Measurements from ENCODE around the gene CAVIN1. TPM values are rescaled to one million over a fixed set of nuclear protein-coding genes. Genes with fewer than 3 reads are reported as not detected.
"Not testable (repeated sequence)": the region's sequence is repeated elsewhere in the genome, so short reads cannot be mapped to it uniquely, and the experiment has no call there.

The CAVIN1 gene
- total RNA-seq, 1 donor from 2014 or later = 216 TPM

- DNase-seq = no peak
- ATAC-seq = no peak
- intact Hi-C loops (cut with micrococcal nuclease) = no loop called here
Measured at GRCh38 chr17:42363231-42363630, 59.8 kb downstream of the CAVIN1 start.

DNA sequence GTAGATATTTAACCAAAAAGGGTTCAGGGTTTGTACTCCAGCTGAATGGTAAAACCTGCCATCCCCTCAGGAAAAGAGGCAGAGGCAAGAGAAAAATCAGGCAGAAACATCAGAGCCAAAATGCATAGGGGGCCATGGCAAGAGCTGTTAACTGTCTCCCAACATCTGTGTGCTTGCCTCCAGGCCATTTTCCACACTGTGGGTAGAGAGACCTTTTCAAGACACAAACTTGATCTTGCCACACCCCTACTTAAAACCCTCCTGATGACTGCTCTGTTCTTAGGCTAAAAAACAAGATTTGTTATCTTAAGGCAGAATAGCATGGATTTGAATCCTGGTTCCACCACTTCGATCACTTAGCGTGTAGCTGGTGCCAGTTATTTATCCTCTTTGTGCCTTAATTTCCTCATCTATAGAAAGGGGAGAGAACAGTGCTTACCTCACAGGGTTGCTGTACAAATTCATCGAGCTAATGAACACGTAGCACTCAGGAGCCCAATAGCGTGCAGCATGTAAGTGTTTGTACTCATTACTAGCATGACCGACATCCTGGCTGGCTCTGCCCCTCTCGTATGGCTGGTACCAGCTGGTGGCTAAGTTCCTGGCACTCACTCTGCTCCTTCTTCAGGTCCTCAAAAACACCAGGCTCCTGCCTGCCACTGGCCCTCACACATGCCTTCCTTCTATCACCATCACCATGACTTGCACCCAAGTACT, 60.7 kb downstream of the CAVIN1 start:
- ATAC-seq (peak; percentile 76), DNase-seq (peak; percentile 53)
- intact Hi-C loops (cut with micrococcal nuclease) = no loop called here

DNA sequence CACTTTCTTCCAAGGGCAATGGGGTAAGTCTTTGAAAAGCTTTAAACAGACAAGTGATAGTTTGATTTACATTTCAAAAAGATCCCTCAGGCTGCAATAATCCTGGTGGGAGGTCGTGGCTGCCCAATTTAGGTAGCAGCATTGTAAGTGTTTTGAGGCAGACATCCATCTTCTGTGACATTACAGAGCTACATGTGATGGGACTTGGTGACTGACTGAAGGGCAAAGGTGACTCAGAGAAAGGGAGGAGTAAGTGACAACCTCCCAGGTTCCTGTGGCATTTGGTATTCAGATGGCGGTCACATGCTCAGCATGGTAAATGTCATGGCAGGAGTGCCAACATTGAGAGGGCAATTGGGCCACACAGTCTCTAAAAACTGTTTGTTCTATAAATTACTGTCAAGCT, 61.3 kb downstream of the CAVIN1 start:
- intact Hi-C loops (cut with micrococcal nuclease) = no loop called here
- no peak for DNase-seq
- peak; percentile 64 for ATAC-seq

DNA sequence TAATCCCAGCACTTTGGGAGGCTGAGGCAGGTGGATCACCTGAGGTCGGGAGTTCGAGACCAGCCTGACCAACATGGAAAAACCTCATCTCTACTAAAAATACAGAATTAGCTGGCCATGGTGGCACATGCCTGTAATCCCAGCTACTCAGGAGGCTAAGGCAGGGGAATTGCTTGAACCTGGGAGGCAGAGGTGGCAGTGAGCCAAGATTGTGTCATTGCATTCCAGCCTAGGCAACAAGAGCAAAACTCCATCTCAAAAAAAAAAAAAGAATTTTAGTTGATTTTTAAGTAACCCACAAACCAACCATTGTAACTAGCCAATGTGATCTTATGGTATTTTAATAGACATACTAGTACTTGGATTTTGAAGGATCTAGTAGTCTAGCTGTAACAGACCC, 62.7 kb downstream of the CAVIN1 start:
- intact Hi-C loops (cut with micrococcal nuclease); ATAC-seq: not testable (repeated sequence)
- peak; percentile 48 for DNase-seq

GRCh38 chr17:42359133-42359532, 63.9 kb downstream of the CAVIN1 start:
- intact Hi-C loops (cut with micrococcal nuclease) = no loop called here
- ATAC-seq = no peak

GRCh38 chr17:42358434-42358833, 64.6 kb downstream of the CAVIN1 start:
- ATAC-seq (no peak), DNase-seq (no peak)
- intact Hi-C loops (cut with micrococcal nuclease) = no loop called here

More at GRCh38 chr17:42359133-42359532, 63.9 kb downstream of the CAVIN1 start:
- no peak for DNase-seq

DNA sequence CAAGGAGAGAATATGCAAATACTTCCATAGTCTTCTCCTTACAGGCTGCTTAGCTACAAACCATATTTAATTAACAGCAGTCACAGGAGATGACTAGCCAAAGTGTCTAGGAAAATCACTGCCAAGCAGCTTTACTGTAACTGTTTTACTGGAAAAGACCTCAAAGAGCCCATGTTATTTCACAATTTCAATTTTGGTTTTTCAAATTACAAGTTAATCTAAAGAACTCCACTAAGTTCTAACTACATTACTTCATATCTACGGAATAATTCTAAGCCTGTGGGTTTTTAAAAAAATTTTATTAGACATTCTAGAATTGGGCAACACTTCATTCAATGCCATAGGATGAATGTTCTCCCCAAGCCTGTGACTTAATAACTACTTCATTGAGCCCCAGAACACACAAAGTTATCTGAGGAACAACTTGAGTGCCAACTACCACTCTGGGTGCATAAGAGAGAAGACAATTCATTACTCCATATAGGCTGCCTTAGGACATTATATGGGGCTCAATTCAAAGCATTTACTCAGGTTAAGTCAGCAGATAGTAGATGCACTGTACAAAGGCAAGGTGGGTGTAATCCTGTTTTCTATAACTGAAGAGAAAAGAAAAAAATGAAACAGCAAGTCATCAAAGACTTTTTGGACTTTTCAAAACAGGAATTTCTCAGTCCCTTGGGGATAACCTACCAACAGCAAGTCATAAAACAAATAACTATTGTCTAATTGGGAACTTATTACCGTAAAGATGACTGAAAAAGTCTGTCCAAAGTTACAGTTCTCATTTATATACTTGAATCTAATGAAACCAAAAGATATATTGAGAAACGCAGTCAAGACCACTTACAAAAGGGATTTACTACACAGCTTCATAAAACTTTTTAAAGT, 67.9 kb downstream of the CAVIN1 start:
- ATAC-seq = no peak
- intact Hi-C loops (cut with micrococcal nuclease) = no loop called here
- DNase-seq = no peak

Other genes with a start within 250 kb of the CAVIN1 start
- gene KCNH4, start 242.1 kb downstream of the CAVIN1 start, total RNA-seq = 0.15 TPM
- gene HCRT, start 237.8 kb downstream of the CAVIN1 start, total RNA-seq = not detected
- gene GHDC, start 228.8 kb downstream of the CAVIN1 start, total RNA-seq = 7.0 TPM
- gene STAT5B, start 146.9 kb downstream of the CAVIN1 start, total RNA-seq = 33.4 TPM
- 13.8 TPM for gene STAT5A, start 134.8 kb downstream of the CAVIN1 start, total RNA-seq
- 146 TPM for gene STAT3, start 34.8 kb downstream of the CAVIN1 start, total RNA-seq
- gene ATP6V0A1, start 35.6 kb upstream of the CAVIN1 start, total RNA-seq = 33.2 TPM
- gene NAGLU, start 113.0 kb upstream of the CAVIN1 start, total RNA-seq = 8.3 TPM
- 1.4 TPM for gene HSD17B1, start 129.7 kb upstream of the CAVIN1 start, total RNA-seq
- 45.2 TPM for gene COASY, start 138.9 kb upstream of the CAVIN1 start, total RNA-seq
- 72.3 TPM for gene MLX, start 143.8 kb upstream of the CAVIN1 start, total RNA-seq
- gene PSMC3IP, start 154.5 kb upstream of the CAVIN1 start, total RNA-seq = 3.1 TPM
- gene RETREG3, start 186.1 kb upstream of the CAVIN1 start, total RNA-seq = 25.7 TPM
- 46.0 TPM for gene TUBG1, start 186.4 kb upstream of the CAVIN1 start, total RNA-seq
- 17.1 TPM for gene TUBG2, start 236.0 kb upstream of the CAVIN1 start, total RNA-seq